K562 (cell line): ENCODE results near the gene SLC30A7. TPM values are rescaled to one million over a fixed set of nuclear protein-coding genes. Genes with fewer than 3 reads are reported as not detected.

Source experiments
- ATAC-seq: fragments of 200-7000 bp; cut with Tn5 transposase; 3 replicates; pipeline ENCODE4 v1.9.1; 2020; ENCODE audit warnings: moderate library complexity
- BruUV-seq: library from RNA; stranded (reverse); fragments of 400-500 nt; replicated peaks from 2 replicates; lab custom pipeline; 2021; lab: Mats Ljungman, UMichigan
- CTCF ChIA-PET: fragments of 300-600 bp; formaldehyde crosslinking; extraction: SDS; loops from one replicate; lab custom pipeline; 2021; ENCODE audit warnings: low intra/inter-chr PET ratio; lab: Yijun Ruan, JAX
- POLR2A ChIA-PET: fragments of 300-600, 350-650 bp; sonication (Branson Sonifier 250); formaldehyde crosslinking; extraction: SDS; loops from one replicate; lab custom pipeline; 2021; ENCODE audit warnings: antibody characterized with exemption, inconsistent platforms; lab: Yijun Ruan, JAX
- DNase-seq, 4 experiments: peaks; one replicate each; pipeline versions ENCODE4 v3.0.0 to v3.0.0-alpha.2; 2011 to 2018; ENCODE audit warnings: low spot score in 3 of 4, mixed read lengths in 3 of 4; ENCODE audit errors: extremely low read depth in 1 of 4
- FAIRE-seq: peaks from 2 replicates; lab custom pipeline; 2011; peaks lifted over from hg19 to GRCh38; lab: Jason Lieb, UNC
- H2AFZ ChIP-seq: 2 replicates; pipeline ENCODE4 v1.6.0; 2011; ENCODE audit warnings: low read depth, low read length, control low read depth, inconsistent platforms
- H3K27ac ChIP-seq: fragments of 200-600 bp; 3 replicates; pipeline ENCODE4 v1.8.0; 2011; ENCODE audit warnings: low read depth, mild to moderate bottlenecking, control low read depth, inconsistent platforms, low read length, moderate library complexity, mixed read lengths; ENCODE audit errors: extremely low read depth
- H3K27me3 ChIP-seq, 2 experiments: fragments of 300-600 bp in 1 of 2; 2 replicates in 1 of 2; 3 replicates in 1 of 2; pipeline versions ENCODE4 v1.6.0 to v1.8.0; 2011; ENCODE audit warnings: inconsistent platforms in 2 of 2, low read length in 2 of 2, mild to moderate bottlenecking in 1 of 2, mixed read lengths in 1 of 2, moderate library complexity in 1 of 2; ENCODE audit not compliant: control insufficient read depth in 2 of 2, insufficient read depth in 2 of 2
- H3K36me3 ChIP-seq: fragments of 300-600 bp; 3 replicates; pipeline ENCODE4 v1.8.0; 2011; ENCODE audit warnings: mild to moderate bottlenecking, low read length, inconsistent platforms; ENCODE audit not compliant: control insufficient read depth, insufficient read depth
- H3K4me1 ChIP-seq, 2 experiments: fragments of 200-600 bp in 1 of 2; replicated peaks in 1 of 2; 2 replicates in 1 of 2; 3 replicates in 1 of 2; pipeline versions ENCODE4 v1.5.1 to v1.8.0; 2011; ENCODE audit warnings: inconsistent platforms in 2 of 2, low read length in 2 of 2, mild to moderate bottlenecking in 1 of 2, mixed read lengths in 1 of 2, moderate library complexity in 1 of 2; ENCODE audit not compliant: control insufficient read depth in 2 of 2, insufficient read depth in 2 of 2
- H3K4me2 ChIP-seq: 2 replicates; pipeline ENCODE4 v1.6.1; 2011; ENCODE audit warnings: low read length, control low read depth, inconsistent platforms, mixed read lengths; ENCODE audit not compliant: insufficient read depth
- H3K4me3 ChIP-seq: fragments of 200-600 bp; sonication (generic), shearing (Covaris generic); 2 replicates; pipeline ENCODE4 v1.5.1; 2016; ENCODE audit warnings: control low read depth, inconsistent platforms
- H3K79me2 ChIP-seq: fragments of 200-600 bp; 3 replicates; pipeline ENCODE4 v1.8.0; 2011; ENCODE audit warnings: low read length, inconsistent platforms; ENCODE audit not compliant: control insufficient read depth, insufficient read depth
- H3K9ac ChIP-seq, 2 experiments: 2 replicates each; pipeline versions ENCODE4 v1.6.0 to v1.6.1; 2011; ENCODE audit warnings: low read depth in 2 of 2, low read length in 2 of 2, control low read depth in 1 of 2, inconsistent platforms in 1 of 2, mild to moderate bottlenecking in 1 of 2, mixed read lengths in 1 of 2; ENCODE audit not compliant: insufficient read depth in 1 of 2
- H3K9me1 ChIP-seq: one replicate; pipeline ENCODE4 v1.6.0; 2011; ENCODE audit warnings: inconsistent platforms, mild to moderate bottlenecking, low read length, moderate library complexity; ENCODE audit not compliant: control insufficient read depth, insufficient read depth
- H3K9me3 ChIP-seq: replicated peaks from 2 replicates; pipeline ENCODE4 v1.5.1; 2011; ENCODE audit warnings: low read depth, low read length, inconsistent platforms; ENCODE audit not compliant: control insufficient read depth, insufficient read depth
- H4K20me1 ChIP-seq: replicated peaks from 2 replicates; pipeline ENCODE4 v1.6.1; 2011; ENCODE audit warnings: low read length, inconsistent platforms, mixed read lengths; ENCODE audit not compliant: control insufficient read depth, insufficient read depth
- E2F5 ChIP-seq: sonication (generic); formaldehyde crosslinking; IDR thresholded peaks from 2 replicates; pipeline ENCODE4 v1.8.0; 2022; ENCODE audit warnings: mild to moderate bottlenecking, missing genetic modification reagents
- GTF2A2 ChIP-seq: IDR thresholded peaks from 2 replicates; pipeline ENCODE4 v1.6.1; 2016; ENCODE audit warnings: mild to moderate bottlenecking, missing genetic modification characterization, missing compliant biosample characterization
- GTF2F1 ChIP-seq: IDR thresholded peaks from 2 replicates; pipeline ENCODE4 v1.6.1; 2011; ENCODE audit warnings: low read depth, low read length, improper control_type of control experiment
- HOXB6 ChIP-seq: fragments of 250-450 bp; sonication (Bioruptor Pico); IDR thresholded peaks from 2 replicates; pipeline ENCODE4 v1.5.1; 2022; ENCODE audit warnings: mild to moderate bottlenecking, borderline replicate concordance
- KHSRP ChIP-seq: fragments of 450-650 bp; IDR thresholded peaks from 2 replicates; pipeline ENCODE4 v1.6.1; 2017
- MCM5 ChIP-seq: fragments of 450-650 bp; IDR thresholded peaks from 2 replicates; pipeline ENCODE4 v1.6.1; 2016; ENCODE audit warnings: low read depth
- MECOM ChIP-seq: fragments of 250-450 bp; sonication (Bioruptor Pico); IDR thresholded peaks from 2 replicates; pipeline ENCODE4 v1.8.0; 2022; ENCODE audit warnings: inconsistent platforms
- MXI1 ChIP-seq: IDR thresholded peaks from 2 replicates; pipeline ENCODE4 v1.6.1; 2011; ENCODE audit warnings: low read depth, mild to moderate bottlenecking, improper control_type of control experiment, low read length
- POLR3G ChIP-seq: IDR thresholded peaks from 2 replicates; pipeline ENCODE4 v1.6.1; 2011; ENCODE audit not compliant: insufficient read length, insufficient replicate concordance; ENCODE audit errors: extremely low read depth
- SRSF7 ChIP-seq: fragments of 200-400 bp; formaldehyde crosslinking; optimal IDR thresholded peaks from 2 replicates; pipeline ENCODE3; 2017; ENCODE audit warnings: mild to moderate bottlenecking, low read depth, low read length
- THAP7 ChIP-seq: fragments of 250-450 bp; sonication (Bioruptor Pico); IDR thresholded peaks from 2 replicates; pipeline ENCODE4 v1.5.0; 2021
- ZBTB33 ChIP-seq: sonication (generic); formaldehyde crosslinking; IDR thresholded peaks from 2 replicates; pipeline ENCODE4 v1.8.1; 2023; ENCODE audit warnings: mild to moderate bottlenecking, missing genetic modification reagents
- ZBTB5 ChIP-seq: fragments of 450-650 bp; IDR thresholded peaks from 2 replicates; pipeline ENCODE4 v1.6.1; 2017; ENCODE audit warnings: antibody characterized with exemption
- ZNF518B ChIP-seq: fragments of 250-450 bp; sonication (Bioruptor Pico); IDR thresholded peaks from 2 replicates; pipeline ENCODE4 v1.5.0; 2021; ENCODE audit warnings: mild to moderate bottlenecking, moderate library complexity
- WGBS: fragments of 100-300 bp; shearing (Covaris generic); methylation state at CpG from one replicate; pipeline ENCODE4 v1.1.6; 2016; ENCODE audit warnings: low coverage, mixed read lengths; ENCODE audit not compliant: insufficient coverage; ENCODE audit errors: missing lambda C conversion rate; 5-methylcytosine and 5-hydroxymethylcytosine counted together
- in situ Hi-C: fragments of 300-500 bp; cut with MboI; formaldehyde crosslinking; loops from 4 replicates; pipeline ENCODE4 v1.15.0; 2018; ENCODE audit warnings: inconsistent platforms, mixed read lengths
- intact Hi-C: fragments of 100-400 bp; cut with micrococcal nuclease; formaldehyde crosslinking; loops from 2 replicates; pipeline ENCODE4 v1.14.2; 2022
- polyA plus RNA-seq, 8 experiments: library from polyadenylated mRNA; depleted of rRNA in 4 of 8; stranded (reverse) in 5 of 8; unstranded in 3 of 8; fragments of >200 nt; fragmentation: Nextera tagmentation in 2 of 8; fragmentation: Illumina TruSeq in 1 of 8; extraction: Ambion mirVana in 2 of 8; extraction: Trizol in 1 of 8; gene quantifications; 2 replicates each; pipeline versions ENCODE4 v1.2.1 to v1.2.3, GENCODE V29; 2011 to 2014; ENCODE audit warnings: inconsistent platforms in 1 of 8, missing spikeins in 1 of 8
- total RNA-seq, 7 experiments: library from RNA; depleted of rRNA in 6 of 7; stranded (reverse); fragments of >200 nt in 6 of 7; fragmentation: Illumina TruSeq in 2 of 7; extraction: Trizol in 2 of 7; gene quantifications; 2 replicates each; pipeline versions ENCODE4 v1.2.1 to v1.2.3, GENCODE V29; 2011 to 2021; ENCODE audit warnings: low replicate concordance in 1 of 7

The SLC30A7 gene
- total and polyA plus RNA-seq, 9 of the 15 experiments (the other 6 are each of a cell fraction or from before 2014, with no cell fraction given) = 3.5 to 17.1 (median 7.2) TPM

- TF ChIP-seq ZBTB5 = no peak
- no peak for TF ChIP-seq MCM5
- no peak for TF ChIP-seq MECOM
- TF ChIP-seq ZNF518B (CRISPR knock-in tag) = no peak
Observed at GRCh38 chr1:100972185-100972584, 76.3 kb downstream of the SLC30A7 start (continued).

GRCh38 chr1:100976936-100977335, 81.0 kb downstream of the SLC30A7 start:
- FAIRE-seq (no peak), ATAC-seq (no peak)

More at GRCh38 chr1:100976936-100977335, 81.0 kb downstream of the SLC30A7 start:
- H3K9me1 ChIP-seq = no peaks in the 10 kb centered on the region
- H4K20me1 ChIP-seq = no peaks in the 10 kb centered on the region
- H3K27me3 ChIP-seq = no peaks in the 10 kb centered on the region
- no peak overlapping the region for H3K4me3 ChIP-seq
- H3K4me2 ChIP-seq = no peak overlapping the region
- no peaks in the 10 kb centered on the region for H3K9me3 ChIP-seq
- H2AFZ ChIP-seq = no peak overlapping the region
- no peak for DNase-seq
- WGBS = 95% methylated on average over 1 of the region's 1 CpG
- BruUV-seq = no TSS peak
- no peak overlapping the region for H3K9ac ChIP-seq
- no peak overlapping the region for H3K27ac ChIP-seq
- ChIA-PET POLR2A (no interaction called here), CTCF (no interaction called here)
- intact Hi-C loops (no loop called here), in situ Hi-C loops (no loop called here)
- no peaks in the 10 kb centered on the region for H3K79me2 ChIP-seq
- no peaks in the 10 kb centered on the region for H3K4me1 ChIP-seq
- peaks cover 33% of the 10 kb centered on the region; the same call in 2 of the 3 replicates for H3K36me3 ChIP-seq
- no peak for TF ChIP-seq E2F5
- no peak for TF ChIP-seq GTF2F1
- TF ChIP-seq KHSRP = no peak
- no peak for TF ChIP-seq MXI1
- no peak for TF ChIP-seq GTF2A2 (tag)
- no peak for TF ChIP-seq HOXB6 (CRISPR knock-in tag)
- no peak for TF ChIP-seq ZBTB33 (CRISPR knock-in tag)
- TF ChIP-seq THAP7 = no peak
- no peak for TF ChIP-seq SRSF7
- no peak for TF ChIP-seq POLR3G
